NCI-H2081 (cell line): ENCODE measurements around the gene PPIL1.

Experiments
- DNase-seq, 2 experiments: peaks; one replicate each; lab custom pipeline; 2025; lab: John Stamatoyannopoulos, UW

Gene PPIL1

DNA sequence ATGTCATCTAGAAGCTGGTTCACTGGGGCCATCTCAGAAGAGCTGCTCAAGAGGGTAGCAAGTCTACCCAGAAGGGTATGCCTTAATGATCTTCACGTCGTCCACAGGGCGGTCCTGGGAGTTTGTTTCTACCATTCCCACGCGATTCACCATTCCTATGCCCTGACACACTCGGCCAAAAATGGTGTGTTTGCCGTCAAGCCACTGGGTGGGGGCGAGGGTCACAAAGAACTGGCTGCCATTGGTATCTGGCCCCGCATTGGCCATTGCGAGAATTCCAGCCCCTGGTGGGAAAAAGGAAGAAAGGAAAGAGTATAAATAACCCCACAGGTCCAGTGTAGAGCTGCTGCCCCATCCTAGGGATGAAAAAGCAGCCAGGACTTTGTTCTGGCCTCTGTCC is 18.9 kb downstream of the PPIL1 start:
- DNase-seq: no peak

DNA sequence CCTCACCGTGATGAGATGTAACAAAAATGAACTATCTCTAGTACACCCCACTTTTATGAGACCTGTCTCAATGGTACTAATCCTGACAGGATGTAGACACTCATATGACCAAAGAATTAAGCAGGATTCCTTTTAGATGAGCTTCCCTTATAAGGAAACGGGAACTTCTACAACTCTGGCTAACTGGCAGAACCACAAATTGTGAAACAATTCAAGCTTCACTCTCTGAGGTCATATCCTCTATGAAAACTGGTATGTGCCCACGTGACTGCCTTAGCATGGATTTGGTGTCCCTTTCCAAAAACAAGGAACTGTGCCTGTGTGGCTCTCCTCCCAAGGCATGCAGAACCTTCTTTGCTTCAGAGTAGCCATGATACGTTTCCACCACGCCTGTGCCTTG is 21.3 kb downstream of the PPIL1 start:
- DNase-seq: no peak

DNA sequence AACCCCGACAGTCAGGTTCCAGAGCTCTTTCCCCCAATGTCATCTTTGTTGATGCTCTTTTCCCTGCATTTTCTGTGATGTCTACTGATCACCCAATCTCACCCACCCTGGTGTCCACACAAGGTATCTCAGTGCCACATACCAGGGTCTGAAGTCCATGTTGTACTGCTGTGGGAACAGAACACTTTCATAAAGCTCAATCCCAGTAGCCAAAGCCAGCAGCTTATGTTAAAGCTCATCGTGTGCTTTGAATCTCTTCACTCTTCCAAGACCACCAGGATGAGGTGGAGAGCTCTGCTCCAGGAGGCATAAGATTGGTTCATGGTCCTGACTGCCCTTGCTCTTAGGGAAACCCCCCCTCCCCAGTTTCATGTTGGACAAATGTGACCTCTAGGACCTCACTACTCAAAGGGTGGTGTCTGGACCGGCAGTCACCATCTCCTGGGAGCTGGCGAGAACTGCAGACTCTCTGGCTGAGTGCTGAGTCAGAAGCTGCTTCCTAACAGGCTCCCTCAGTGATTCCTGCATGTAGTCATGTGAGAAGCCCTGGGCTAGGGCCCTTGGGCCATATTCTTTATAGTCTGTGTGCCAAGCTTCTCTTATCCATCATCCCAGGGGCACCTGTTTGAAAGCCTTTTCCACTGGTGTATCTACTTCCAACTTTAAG is 22.0 kb downstream of the PPIL1 start:
- DNase-seq: no peak

DNA sequence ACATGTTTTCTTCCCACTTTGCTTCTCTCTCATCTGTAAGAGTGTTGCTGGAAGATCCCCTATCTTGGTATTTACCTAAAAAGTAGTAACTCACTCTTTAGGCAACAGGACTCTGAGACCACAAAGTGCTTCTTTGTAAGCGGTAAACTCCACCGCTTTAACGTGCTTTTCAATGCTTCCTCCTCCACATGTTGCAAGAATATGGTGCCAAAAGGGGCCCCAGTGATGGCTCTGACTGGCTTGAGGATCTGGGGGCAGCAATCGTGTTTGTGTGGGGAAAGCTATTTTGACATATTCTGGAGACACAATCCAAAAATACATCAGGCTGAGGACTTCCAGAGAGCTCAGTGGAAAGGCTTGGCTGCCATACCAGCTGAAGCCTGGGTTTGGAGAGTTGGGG is 23.0 kb downstream of the PPIL1 start:
- no peak for DNase-seq

DNA sequence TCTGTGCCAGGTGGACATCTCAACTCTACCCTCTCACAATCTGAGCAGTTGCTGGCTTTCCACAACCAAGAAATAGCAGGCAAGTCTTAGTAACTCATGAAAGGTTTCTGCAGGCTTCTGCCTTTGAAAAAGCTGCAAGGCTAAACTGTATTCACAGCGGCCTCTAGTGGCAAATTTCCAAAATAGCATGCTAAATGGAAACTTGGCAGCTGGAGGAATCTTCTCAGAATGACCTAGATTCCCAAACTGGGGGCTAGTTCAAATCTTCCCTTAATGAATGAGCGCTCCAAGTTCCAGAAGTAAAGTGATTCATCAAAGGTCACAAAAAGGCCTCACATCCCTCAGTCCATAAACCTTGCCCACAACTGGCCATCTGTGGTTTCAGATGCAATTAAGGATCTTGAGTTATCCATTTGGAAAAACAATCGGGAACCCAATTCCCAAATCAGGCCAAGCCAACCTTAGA is 23.4 kb downstream of the PPIL1 start:
- DNase-seq: peak; percentile 30 to 61

DNA sequence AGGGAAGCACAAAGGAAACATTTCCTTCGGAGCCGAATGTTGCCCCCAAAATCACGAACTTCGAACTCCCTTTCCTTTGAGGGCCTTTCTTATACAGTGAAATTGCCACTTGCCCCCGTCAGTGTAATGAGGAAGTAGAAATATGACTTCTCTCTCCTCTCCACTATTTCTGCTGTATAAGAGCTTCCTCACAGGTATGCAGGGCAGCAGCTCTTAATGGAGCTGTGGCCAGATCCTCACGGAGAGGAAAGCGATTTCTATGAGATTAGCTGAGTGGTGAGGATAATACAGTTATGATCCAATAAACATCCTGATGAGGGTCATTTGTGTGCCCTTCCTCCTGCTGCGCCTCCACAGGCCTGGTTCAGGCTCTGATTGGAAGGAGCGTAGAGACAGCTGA is 24.6 kb downstream of the PPIL1 start:
- DNase-seq: no peak

DNA sequence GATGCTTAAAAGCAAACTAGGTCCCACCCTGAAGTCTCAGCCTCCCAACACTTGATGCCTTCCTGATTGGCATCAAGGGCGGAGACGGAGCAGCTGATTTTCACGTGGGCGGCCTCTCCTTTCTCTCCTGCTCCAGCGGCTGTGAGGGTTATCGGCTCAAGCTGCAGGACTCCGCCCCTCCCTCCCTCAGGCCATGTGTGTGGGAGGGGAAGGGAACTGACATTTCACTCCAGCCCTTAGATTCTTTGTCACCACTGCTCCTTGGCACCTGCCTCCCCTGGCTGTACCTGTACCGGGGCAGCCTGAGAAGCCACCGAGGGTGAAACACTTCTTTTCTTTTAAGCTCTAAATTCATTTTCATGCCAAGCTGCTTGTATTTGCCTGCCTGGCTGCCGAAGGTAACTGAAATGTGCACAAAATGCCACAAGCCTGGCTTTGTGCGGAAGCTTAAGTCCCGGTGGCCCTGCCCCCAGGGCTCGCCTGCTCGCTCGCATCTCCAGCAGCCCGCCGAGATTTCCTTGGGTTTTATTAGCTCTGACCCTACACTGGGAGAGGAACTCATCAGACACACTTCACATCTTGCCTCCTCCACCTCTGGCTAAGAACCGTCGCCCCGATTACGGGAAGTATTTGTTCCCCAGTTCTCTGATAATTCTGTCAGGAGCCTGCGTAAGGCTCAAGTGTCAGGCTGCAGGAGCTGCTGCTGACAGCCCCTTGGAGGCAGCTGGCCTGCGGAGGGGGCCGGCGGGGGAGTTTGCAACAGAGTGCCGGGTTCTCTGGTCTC is 25.8 kb downstream of the PPIL1 start:
- no peak for DNase-seq

DNA sequence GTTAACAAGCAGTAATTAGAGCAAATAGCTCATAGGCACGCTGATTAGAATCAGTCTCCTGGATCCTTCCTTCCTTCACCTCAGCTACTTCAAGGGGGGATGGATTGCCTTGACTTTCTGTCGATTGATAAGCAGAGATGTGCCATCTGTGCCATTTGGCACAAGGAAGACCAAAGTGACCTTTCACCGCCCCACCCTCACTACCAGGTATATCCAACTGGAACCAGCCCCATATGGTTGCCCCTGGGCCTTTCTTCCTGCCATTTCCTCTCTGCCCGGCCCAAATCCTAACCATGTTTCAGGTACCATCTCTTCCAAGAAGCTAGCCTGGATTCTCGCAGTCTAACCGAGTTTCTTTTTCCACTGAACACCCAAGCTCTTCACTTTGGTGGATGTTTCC is 26.6 kb downstream of the PPIL1 start:
- no peak for DNase-seq

DNA sequence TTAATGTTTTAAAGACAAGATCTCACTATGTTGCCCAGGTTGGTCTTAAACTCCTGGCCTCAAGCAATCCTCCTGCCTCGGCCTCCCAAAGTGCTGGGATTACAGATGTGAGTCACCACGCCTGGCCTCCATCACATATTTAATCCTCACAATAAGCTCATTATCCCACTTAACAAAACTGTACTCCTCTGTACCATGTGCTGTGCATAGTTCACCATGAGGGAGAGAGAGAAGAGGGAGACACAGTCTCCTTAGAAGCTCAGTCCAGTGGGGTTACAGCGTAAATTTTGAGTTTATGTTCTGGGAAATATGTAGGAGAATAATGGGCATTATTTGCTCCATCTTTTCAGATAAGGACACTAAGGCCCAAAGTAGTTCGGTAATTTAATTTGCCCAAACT is 27.5 kb downstream of the PPIL1 start:
- DNase-seq: no peak

DNA sequence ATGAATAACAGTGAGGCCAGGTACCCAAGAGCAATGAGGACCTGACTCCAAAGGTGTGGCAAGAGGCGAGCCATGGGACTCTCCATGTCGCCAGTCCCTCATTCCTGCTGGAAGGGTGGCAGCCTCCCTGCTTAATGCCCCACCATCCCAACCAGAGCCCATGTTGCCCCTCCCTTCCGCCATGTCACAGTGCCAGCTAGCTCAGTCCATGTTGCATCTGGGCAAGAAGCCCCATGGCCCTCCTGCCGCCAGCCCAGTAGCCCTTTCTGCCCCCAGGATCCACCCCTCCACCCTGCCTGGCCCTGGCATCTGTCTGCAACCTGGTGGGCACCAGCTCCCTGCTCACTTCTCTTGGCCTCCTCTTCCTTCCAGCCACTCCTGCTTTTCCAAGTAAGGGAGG is 29.4 kb downstream of the PPIL1 start:
- DNase-seq: no peak

DNA sequence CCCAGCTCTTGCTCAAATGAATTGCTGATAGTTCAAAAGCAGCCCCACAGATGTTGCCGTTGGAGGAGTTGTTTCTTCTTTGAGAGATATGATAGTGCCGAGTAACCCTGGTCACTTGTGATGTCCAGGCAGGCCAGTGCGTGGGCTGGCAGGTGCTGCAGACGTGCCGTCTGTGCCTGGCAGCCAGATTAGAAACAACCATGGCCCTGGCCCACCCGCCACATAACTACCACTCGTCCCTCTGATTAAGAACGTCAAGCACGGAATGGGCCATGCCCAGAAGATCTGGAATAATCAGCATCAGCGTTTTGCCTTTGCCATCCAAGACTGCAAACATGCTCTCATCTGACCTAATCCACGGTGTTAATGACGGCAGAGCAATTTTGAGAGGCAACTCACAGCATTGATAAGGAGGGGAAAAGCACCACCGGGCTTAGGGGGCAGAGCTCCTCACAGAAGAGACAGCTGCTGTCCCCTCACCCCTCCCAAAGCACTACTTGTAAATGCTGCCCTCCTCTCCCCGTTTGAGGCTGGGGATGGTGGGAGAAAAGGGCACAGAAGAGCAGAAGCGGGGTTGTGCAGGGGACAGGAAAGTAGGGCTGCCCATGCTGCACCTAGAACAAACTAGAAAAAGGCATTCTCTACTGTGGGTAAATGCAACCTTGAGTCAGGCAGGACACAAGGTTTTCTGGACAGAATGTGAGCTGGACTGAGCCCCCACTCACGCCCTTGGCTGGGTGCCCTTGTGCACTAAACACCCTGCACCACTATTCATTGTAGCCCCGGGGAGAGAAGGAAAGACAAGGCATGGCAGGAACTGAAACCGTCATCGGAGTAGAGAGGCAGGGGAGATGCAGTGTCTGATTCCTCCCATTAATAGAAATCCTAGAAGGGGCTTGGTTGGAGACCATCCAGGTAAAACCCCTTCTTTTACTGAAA is 30.1 kb downstream of the PPIL1 start:
- no peak for DNase-seq

DNA sequence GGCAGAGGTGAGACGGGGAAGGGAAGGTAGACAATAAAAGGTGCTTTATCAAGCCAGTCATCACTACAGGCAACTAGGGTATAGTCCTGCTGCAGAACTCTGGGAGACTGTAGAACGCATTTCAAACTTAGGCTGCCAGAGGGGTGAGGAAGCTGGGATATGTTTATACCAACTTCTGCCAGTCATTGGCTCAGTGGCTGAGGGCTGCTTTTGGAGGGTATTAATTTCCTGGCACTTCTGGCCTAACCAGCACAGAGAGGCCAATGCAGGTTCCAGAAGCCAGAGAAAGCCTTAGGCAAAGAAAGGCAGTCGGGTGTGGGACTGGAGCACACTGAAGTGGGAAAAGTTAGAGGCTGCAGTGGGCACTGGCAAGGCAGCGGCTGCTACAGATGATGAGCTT is 31.4 kb downstream of the PPIL1 start:
- no peak for DNase-seq

DNA sequence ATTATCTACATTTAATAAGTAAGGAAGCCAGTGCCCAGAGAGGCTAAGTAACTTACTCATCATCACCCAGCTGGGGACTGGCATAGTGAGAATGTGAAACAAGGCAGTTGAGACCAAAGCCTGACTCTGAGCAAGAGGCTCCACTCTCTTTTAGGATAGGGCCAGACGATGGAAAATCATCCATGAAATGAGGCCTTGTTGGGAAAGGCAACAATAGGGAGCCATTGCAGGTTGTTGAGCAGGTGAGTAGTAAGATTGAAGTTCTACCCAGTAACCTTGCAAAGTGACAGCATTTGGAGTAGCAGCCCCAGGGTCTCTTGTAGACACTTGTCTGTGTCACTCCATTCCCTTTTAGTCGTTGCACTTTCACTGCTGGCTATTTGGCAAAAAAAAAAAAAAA is 32.8 kb downstream of the PPIL1 start:
- DNase-seq: no peak

DNA sequence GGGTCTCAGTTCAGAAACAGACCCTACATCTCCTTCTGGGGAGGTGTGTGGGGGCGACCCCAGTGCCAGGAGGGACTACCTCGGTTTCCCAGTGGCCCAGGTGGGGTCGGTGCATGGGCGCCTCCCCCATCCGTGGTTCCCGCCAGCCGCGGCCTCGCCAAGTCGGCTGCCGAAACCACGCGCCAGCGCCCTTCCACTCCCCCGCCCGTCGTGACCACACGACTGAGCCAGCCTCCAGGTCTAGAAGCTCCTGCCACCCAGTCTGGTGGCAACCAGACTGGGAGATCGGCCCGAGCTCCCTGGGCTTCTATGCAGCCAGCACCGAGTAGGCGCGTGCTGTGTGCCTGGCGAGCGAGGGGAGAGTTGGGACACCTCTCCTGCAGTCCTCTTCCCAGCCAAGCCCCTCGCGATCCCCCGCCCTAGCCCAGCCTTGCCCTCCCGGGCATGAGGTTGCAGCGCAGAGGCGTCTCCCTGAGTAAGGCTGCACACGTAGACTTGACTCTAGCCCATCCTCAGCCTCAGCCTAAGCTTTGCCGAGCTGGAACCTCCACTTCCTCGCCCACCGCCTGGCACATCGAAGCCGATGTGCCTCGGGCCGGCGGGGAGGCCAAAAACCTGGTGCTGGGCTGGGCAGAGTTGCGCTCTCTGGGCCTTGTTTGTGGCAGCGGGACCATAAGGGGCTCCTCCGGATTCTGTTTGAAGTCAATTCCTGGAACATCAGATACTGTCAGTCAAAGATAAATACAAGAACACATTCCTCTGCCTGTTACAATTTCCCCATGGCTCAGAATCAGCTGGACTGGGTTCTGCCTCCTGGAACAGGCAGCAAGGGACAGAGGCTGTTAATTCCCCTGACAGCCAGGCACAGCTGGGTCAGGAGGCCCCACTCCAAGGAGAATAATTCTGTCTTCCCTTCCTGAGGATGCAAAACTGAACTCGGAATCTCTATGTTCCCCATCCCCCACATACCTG is 33.9 kb downstream of the PPIL1 start:
- no peak for DNase-seq

DNA sequence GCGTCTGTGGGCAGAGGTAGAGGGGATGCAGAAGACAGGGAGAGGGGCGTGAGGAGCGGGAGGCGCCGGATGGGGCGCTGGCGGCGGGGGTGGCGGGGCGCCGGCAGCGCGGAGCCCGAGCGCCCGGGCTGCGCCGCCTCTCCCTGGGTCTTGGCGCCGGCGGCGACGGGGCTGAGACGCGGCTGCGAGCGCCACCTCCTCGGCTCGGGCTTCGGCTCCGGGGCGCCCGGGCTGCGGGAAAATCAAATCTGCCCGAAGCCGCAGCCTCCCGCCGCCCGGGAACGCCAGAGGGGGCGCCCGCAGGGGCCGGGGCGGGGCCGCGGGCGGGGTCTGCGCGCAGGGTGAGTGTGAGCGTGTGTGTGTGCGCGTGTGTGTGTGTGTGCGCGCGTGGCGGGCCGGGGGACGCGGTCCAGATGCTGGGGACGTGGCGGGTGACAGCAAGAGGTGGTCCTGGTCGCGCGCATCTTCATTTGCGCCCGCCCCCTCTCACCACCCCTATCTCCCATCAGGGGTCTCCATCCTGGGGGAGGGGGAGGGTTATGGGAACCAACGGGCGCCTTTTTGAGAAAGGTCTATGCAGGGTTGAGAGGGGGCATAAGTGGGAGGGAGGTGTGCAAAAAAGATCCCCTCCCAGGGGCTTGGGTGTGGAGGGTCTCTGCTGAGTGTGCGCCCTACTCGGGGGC is 34.7 kb downstream of the PPIL1 start:
- DNase-seq: peak; percentile 31 to 43

DNA sequence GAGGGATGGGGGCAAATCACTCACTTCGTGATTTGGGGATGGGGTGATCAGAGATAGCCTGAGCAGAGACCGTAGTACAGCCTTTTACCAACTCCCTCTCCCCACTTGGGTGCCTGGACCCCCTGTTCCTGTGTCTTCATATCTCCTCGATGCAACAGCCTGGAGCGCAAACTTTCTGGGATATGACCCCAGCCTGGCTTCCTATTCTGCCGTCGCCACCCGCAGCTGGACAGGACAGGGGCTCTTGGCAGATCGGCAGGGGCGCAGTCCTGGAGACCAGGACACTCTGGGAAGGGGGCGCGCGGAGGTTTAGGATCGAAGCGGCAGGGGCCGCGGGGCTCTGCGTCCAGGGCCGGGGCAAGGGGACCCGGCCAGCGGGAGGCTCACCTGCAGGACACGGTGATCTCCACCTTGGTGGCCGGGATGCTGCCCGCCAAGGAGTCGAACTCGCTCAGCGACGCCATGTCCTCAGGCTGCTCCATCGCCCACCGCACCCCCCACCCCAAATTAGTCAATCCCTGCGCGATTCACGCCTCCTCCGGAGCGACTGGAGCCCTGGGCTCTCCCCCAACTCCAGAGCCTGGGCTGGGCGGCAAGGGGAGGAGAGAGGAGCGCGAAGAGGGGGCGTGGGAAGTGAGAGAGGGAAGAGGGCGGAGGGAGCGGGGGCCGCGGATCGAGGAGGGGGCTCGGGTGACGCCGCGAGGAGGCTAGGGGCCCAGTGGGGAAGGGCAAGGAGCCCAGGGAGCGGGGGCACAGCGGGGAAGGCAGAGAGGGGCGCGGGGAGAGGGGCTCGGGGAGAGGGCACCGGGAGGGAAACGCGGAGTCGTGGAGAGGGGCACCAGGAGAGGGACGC is 35.5 kb downstream of the PPIL1 start, which contains the start of gene CPNE5:
CPNE5 (minus strand) TSS at position 549 of the 853 bp plus-strand sequence; CDS start at position 482, 67 bp downstream.
- no peak for DNase-seq

DNA sequence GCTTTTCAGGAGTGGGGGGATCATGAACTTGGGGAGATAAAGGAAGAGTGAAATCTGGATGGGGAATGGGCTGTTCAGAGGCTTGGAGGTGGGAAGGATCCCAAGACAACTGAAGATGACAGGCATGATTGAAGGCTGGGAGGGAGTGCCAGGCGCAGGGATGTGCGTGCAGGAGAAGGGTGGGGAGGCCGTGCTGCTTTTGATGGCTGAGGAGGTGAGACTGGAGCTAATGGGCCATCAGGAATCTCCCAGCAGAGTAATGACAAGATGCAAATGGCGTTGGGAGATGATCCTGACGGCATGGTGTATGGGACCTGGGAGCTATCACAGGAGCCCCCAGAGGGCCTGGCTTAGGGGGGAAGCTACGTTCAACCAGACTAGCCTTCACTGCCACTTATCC is 36.9 kb downstream of the PPIL1 start:
- no peak for DNase-seq

DNA sequence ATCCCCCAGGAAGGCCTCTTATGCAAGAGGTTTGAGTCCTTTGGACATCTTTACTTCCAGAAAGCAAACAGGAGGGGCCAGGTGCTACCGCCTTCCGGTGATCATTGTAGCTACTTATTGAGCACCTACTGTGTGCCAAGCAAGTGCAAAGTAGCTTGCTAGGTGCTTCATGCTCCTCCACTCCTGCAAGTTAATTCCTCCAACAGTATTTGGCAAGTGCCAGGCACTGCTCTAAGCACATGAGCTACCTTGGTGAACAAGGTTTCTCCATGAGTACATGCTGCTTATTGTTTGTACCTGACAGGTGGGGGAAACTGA is 37.6 kb downstream of the PPIL1 start:
- no peak for DNase-seq

DNA sequence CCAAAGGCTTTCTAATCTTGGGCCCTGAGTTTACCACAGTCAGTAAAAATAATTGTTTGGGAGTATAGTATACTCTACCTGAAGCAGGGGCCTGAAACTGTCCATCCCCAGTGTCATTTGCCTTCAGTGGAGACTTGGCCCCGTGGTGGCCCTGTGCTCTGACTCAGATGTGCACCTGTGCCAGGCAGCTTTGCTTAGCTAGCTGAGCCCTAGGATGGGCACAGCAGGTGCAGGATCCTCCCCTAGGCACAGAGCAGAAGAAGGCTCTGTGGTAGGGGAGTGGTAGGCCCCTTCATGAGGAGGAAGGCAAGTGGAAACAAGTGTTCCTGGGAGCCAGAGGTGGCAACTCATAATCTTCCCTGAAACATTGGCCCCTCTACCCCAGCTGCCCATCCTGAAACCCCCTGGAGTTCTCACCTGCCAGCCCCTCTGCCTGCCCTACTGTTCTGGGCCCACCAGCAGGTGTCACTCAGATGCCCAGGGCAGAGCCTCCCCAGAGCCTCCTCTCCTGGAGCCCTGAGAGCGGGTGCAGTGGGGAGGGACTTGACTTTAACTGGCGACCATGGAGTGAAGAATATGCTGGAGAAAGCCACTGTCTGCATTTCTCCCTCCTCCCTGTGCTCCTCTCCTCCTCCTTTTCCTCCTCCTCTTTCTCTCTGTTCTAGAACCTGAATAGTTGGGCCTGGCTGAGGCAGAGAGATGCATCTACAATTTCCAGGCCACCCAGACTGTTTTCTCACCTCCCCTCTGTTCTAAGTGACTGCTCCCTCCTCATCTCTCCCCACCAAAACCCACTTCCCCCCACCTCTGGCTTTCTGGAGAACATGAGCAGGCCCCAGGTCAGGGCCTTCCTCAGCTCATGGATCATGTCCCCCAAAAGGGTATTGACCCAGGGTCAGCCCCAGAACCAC is 38.2 kb downstream of the PPIL1 start:
- no peak for DNase-seq
